GM12874 (cell line): ENCODE measurements around the gene ERCC2.

Experiments used
- TF ChIP-seq, protein P1 (sequence below): IDR thresholded peaks from 2 replicates; pipeline ENCODE4 v1.5.1; 2011; ENCODE audit warnings: low read depth, mild to moderate bottlenecking, control low read depth, low read length, moderate library complexity; ENCODE audit not compliant: insufficient read depth

The ERCC2 gene

DNA sequence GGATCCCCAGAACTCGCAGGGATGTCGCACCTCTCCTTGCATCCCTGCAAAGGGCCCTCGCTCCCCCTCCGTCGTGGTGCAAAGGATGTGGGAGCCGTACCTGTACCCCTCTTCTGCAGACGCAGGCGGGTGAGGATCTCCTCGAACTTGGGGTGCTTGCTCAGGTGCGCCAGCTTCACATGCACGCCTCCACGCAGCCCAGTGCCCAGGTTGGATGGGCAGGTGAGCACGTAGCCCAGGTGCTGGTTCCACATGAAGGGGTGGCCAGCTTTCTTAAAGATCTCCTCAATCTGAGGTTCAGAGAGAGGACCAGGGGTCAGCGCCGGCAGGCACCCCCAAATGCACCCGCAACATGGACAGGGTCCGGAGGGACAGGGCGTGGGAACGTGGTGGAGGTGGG is 63.0 kb downstream of the ERCC2 start:
- TF ChIP-seq, protein P1, sequence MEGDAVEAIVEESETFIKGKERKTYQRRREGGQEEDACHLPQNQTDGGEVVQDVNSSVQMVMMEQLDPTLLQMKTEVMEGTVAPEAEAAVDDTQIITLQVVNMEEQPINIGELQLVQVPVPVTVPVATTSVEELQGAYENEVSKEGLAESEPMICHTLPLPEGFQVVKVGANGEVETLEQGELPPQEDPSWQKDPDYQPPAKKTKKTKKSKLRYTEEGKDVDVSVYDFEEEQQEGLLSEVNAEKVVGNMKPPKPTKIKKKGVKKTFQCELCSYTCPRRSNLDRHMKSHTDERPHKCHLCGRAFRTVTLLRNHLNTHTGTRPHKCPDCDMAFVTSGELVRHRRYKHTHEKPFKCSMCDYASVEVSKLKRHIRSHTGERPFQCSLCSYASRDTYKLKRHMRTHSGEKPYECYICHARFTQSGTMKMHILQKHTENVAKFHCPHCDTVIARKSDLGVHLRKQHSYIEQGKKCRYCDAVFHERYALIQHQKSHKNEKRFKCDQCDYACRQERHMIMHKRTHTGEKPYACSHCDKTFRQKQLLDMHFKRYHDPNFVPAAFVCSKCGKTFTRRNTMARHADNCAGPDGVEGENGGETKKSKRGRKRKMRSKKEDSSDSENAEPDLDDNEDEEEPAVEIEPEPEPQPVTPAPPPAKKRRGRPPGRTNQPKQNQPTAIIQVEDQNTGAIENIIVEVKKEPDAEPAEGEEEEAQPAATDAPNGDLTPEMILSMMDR, result no peak

DNA sequence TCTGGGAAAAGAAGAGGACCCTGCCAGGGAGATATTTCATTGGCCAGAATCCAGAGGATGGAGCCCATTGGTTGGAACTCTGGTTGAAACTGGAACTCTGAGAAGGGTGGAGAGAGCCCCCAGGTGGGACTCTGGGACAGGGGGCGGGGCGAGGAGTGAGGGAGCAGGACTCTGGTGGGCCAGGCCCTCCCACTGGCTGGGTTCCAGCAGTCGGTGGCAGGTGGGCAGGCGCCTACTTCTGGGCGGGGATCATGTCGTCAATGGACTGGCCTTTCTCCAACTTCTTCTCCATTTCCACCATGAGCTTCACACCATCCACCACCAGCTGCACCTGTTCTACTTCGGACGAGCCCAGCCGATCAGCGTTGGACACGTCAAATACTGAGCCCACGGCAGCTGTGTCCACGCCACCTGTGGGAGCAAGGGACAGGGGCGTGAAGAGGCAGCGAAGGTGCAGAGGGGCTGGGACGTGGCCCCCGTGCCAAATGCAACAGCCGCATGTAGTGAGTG is 63.8 kb downstream of the ERCC2 start:
- TF ChIP-seq, protein P1, result no peak

DNA sequence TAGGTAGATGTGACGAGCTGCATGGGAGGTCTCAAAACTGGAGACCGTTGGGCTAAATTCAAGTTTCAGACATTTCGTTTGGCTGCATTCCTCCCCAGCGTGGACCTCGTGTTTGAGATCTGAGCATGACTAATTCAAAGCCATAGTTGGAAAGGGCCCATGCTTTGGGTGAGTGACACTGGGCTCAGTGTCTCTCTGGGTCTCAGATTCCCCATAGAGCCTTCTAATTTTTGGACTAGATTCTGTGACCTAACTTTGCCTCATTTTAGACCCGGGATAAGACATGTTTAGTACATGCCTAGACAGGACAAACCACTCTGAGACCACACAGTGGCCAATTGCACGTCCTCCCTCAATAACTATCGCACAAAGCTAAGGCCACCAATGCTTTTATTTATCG is 64.3 kb downstream of the ERCC2 start:
- TF ChIP-seq, protein P1, result no peak

DNA sequence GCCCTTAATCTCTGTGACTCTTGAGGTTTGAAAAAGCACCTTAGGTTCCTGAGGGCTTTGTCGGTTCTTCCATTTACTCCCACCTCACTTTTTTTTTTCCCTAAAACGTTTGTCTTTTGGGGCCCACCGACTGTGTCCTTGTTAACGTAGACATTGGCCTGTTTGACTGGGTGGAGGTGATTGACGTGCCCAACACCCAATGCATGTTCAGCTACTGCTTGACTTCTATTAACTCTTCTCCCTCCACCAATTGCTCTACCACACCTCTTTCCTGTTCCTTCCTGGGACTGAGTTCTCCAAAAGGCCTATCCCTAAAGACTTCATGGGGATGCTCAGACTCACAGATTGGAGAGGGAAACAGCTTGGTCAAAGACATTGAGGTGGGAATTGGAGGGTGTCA is 65.0 kb downstream of the ERCC2 start:
- TF ChIP-seq, protein P1, result no peak

DNA sequence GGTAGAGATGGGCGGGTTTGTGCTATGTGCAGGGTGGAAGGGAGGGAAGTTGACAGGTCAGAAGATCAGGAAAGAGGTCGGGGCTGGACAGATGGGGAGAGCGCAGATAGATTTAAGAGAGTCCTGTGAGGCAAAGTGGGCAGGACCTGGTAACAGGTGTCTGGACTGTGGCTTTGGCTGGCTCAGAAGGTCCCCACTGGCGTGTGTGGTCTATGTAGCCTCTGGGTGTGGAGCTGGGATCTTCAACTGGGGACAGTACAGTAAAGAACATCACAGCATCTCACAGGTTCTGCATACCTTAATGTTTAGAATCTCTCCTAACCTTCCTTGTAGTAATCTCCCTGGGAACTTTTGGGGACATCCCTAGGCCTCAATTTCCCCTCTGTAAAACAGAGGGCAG is 65.4 kb downstream of the ERCC2 start:
- TF ChIP-seq, protein P1, result no peak

DNA sequence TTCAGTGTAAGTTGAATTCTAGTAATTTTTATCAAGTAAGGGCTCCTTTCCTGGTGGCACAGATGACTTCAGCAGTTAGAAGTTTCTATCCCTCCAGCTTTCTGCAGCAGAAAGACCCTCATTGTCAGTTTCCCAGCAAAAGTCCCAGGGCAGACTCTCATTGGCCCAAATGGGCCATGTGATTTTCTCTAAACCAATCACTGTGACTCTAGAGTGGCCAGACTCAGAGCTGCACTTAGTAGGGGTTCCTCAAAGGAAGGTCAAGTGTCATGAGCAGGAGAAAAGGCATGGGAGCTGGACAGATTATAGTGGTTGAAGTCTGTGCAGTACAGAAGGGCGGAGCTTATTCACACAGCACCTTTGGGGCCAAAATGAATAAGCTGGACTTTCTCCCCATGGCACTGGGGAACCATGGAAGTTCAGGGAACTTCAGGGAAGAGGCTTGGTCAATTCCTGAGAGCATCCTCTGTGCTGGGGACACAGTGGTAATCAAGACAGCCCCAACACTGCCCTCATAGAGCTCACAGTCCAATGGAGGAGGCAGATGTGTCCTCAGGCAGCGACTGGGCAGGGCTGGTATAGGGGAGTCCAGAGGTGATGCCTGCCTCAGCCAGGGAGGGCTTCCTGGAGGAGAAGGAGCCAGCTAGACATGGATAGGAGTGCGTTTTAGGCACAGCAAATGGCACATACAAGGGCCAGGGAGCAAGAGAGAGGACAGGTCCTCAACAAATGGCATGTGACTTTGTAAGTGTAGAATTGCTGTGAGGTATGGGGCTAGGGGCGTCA is 66.0 kb downstream of the ERCC2 start:
- TF ChIP-seq, protein P1, result no peak

DNA sequence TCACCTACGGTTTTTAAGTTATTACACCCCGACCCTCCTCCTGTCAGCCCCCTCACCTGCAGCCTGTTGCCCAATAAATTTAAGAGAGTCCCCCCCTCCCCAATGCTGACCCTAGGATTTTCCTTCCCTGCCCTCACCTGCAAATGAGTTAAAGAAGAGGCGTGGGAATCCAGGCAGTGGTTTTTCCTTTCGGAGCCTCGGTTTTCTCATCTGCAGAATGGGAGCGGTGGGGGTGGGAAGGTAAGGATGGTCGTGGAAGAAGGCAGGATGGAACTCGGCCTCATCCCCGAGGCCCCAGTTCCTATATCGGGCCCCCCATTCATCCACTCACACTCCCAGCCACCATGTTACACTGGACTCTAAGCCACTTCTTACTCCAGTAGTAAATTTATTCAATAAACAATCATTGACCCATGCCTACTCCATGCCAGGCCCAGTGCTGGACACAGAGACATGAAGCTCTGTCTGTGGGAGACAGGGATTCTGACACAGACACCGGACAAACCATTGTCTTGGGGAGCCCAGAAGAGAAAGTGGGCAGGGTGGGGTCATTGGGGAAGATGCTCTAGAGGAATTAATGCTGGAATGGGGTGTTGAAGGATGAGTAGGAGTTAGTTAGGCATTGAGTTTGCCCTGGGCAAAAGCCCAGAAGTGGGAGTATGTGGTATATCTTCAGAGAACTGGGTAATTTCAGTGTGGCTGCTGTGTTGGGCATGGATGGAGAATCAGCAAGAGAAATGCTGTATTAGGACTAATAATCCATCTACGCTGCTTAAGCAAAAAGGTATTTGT is 66.9 kb downstream of the ERCC2 start:
- TF ChIP-seq, protein P1, result no peak
